Neutrophil (primary cell): ENCODE data around the gene OR8J1.

ENCODE experiments used
- H3K27ac ChIP-seq: fragments of 200-600 bp; sonication (generic); 2 replicates; pipeline ENCODE4 v1.5.1; 2016; ENCODE audit warnings: mild to moderate bottlenecking, moderate library complexity
- H3K27me3 ChIP-seq: fragments of 200-600 bp; sonication (generic); 2 replicates; pipeline ENCODE4 v1.6.0; 2016; ENCODE audit warnings: mild to moderate bottlenecking
- H3K36me3 ChIP-seq: fragments of 200-600 bp; sonication (generic); 2 replicates; pipeline ENCODE4 v1.5.1; 2017
- H3K4me1 ChIP-seq, 2 experiments: fragments of 200-600 bp in 1 of 2; sonication (generic) in 1 of 2; 1 replicate in 1 of 2; 2 replicates in 1 of 2; pipeline versions ENCODE4 v1.5.1 to v1.6.1; 2013 to 2016; ENCODE audit warnings: low read depth in 1 of 2, low read length in 1 of 2, mild to moderate bottlenecking in 1 of 2, moderate library complexity in 1 of 2; ENCODE audit not compliant: control insufficient read depth in 1 of 2, insufficient read depth in 1 of 2
- H3K4me3 ChIP-seq, 2 experiments: fragments of 200-600 bp in 1 of 2; sonication (generic) in 1 of 2; 1 replicate in 1 of 2; 2 replicates in 1 of 2; pipeline ENCODE4 v1.5.1; 2013 to 2016; ENCODE audit warnings: low read depth in 1 of 2, low read length in 1 of 2, mild to moderate bottlenecking in 1 of 2, moderate library complexity in 1 of 2
- H3K9me3 ChIP-seq: fragments of 200-600 bp; sonication (generic); 2 replicates; pipeline ENCODE4 v1.5.1; 2016
- TF ChIP-seq, protein P1 (sequence below): fragments of 200-600 bp; sonication (generic); IDR thresholded peaks from 2 replicates; pipeline ENCODE4 v1.5.1; 2016; ENCODE audit warnings: antibody characterized with exemption

Gene OR8J1

DNA sequence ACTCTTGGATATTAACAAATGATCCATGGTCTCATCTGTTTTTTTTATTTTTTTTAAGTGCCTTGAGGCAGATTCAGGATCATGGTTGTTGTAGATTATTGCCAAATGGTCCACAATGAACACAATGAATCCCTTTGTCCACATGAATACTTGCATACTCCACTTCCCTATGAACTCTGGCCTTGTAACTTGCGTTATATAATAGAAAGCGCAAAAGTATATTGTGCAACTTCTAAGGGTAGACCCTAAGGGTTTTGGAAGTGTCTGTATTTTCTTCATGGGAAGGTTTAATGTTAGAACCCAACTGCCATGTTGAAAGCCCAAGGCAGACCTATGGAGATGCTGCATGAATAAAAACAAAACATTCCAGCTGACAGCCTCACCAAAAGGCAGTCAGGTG lies 50.3 kb downstream of the OR8J1 start:
- Histone ChIP-seq H3K4me1 (no peaks in the 10 kb centered on the region), H3K36me3 (no peaks in the 10 kb centered on the region), H3K27me3 (no peaks in the 10 kb centered on the region), H3K27ac (no peak overlapping the region), H3K4me3 (no peak overlapping the region), H3K9me3 (no peaks in the 10 kb centered on the region)
- TF ChIP-seq, protein P1, sequence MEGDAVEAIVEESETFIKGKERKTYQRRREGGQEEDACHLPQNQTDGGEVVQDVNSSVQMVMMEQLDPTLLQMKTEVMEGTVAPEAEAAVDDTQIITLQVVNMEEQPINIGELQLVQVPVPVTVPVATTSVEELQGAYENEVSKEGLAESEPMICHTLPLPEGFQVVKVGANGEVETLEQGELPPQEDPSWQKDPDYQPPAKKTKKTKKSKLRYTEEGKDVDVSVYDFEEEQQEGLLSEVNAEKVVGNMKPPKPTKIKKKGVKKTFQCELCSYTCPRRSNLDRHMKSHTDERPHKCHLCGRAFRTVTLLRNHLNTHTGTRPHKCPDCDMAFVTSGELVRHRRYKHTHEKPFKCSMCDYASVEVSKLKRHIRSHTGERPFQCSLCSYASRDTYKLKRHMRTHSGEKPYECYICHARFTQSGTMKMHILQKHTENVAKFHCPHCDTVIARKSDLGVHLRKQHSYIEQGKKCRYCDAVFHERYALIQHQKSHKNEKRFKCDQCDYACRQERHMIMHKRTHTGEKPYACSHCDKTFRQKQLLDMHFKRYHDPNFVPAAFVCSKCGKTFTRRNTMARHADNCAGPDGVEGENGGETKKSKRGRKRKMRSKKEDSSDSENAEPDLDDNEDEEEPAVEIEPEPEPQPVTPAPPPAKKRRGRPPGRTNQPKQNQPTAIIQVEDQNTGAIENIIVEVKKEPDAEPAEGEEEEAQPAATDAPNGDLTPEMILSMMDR = no peak

DNA sequence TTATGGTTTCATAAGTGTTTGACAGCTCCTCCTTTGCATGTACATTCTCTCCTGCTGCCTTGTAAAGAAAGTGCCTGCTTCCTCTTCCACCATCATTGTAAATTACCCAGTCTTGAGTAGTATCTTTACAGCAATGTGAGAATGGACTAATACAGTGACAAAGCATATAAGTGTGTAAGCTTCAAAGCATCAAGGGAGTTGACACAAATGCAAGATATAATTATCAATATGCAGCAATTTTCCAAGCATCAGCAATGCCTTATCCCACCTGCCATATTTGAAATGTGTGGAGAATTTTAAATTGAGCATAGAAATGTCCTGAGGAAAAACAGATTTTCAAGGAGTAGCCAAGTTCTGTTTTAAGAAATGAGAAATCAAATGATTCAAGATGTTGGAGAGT lies 56.7 kb downstream of the OR8J1 start:
- no peak overlapping the region for H3K27ac ChIP-seq
- no peaks in the 10 kb centered on the region for H3K4me1 ChIP-seq
- no peaks in the 10 kb centered on the region for H3K9me3 ChIP-seq
- H3K4me3 ChIP-seq = no peak overlapping the region
- no peaks in the 10 kb centered on the region for H3K36me3 ChIP-seq
- TF ChIP-seq, protein P1 = no peak
- H3K27me3 ChIP-seq = no peaks in the 10 kb centered on the region
